ENCODE results near the gene ZNF180. TPM values are rescaled to one million over a fixed set of nuclear protein-coding genes. Genes with fewer than 3 reads are reported as not detected.

ZNF180 gene
- polyA plus RNA-seq, 1 donor from 2014 or later, result 20.4 TPM

DNA sequence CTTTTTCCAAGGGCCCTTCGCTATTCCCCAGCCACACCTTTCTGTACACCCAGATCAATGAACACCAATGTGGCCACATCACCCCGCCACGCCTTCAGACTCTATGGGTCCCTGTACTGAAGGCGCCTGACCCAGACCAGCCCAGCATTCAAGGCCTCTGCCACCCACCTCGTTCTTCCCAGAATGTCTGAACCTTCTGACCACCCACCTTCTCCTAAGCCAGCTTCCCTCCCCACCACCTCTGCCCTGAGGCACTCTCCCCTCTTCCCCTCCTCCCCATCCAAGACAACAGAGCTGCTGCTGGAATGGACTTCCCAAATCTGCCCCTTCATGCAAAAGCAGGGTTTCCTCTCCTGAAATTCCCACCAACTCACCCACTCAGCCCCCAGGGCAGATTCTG, 32.5 kb upstream of the ZNF180 start:
- H3K9ac ChIP-seq (ENCODE audit: low read length), result no peak overlapping the region
- H3K9me3 ChIP-seq (ENCODE audit: low read length), result no peaks in the 10 kb centered on the region
- H3K27ac ChIP-seq (ENCODE audit: low read length), result no peak overlapping the region
- no peaks in the 10 kb centered on the region for H3K36me3 ChIP-seq (ENCODE audit: insufficient read depth, low read length)
- H3K79me2 ChIP-seq (replicated peaks; ENCODE audit: insufficient read depth, low read length), result no peaks in the 10 kb centered on the region
- no peak overlapping the region for H3K4me3 ChIP-seq (ENCODE audit: low read length)
- no peak overlapping the region for H2AFZ ChIP-seq (ENCODE audit: low read depth, low read length)
- no peaks in the 10 kb centered on the region for H4K20me1 ChIP-seq (ENCODE audit: insufficient read depth)
- no peaks in the 10 kb centered on the region for H3K9me2 ChIP-seq (ENCODE audit: insufficient read depth, low read length)
- no peaks in the 10 kb centered on the region for H3K27me3 ChIP-seq (ENCODE audit: insufficient read depth, low read depth, low read length)
- no peak overlapping the region for H3K4me2 ChIP-seq (ENCODE audit: low read length)
- no peaks in the 10 kb centered on the region for H3F3A ChIP-seq (ENCODE audit: insufficient read depth, low read length, poor library complexity, severe bottlenecking)
- TF ChIP-seq RAD21 (conservative IDR thresholded peaks at IDR 0.05) (no peak), SMC3 (conservative IDR thresholded peaks at IDR 0.05; ENCODE audit: poor library complexity) (no peak), MXI1 (conservative IDR thresholded peaks at IDR 0.05; ENCODE audit: poor library complexity, severe bottlenecking) (no peak), EP300 (conservative IDR thresholded peaks at IDR 0.05; ENCODE audit: poor library complexity, severe bottlenecking) (no peak), TAF1 (IDR thresholded peaks at IDR 0.05; ENCODE audit: low read depth) (no peak), POLR2AphosphoS5 (IDR thresholded peaks at IDR 0.05) (no peak), EZH2 (IDR thresholded peaks at IDR 0.05; ENCODE audit: borderline replicate concordance, insufficient read depth, low read length, poor library complexity, severe bottlenecking) (no peak)
- TF ChIP-seq, protein P1, sequence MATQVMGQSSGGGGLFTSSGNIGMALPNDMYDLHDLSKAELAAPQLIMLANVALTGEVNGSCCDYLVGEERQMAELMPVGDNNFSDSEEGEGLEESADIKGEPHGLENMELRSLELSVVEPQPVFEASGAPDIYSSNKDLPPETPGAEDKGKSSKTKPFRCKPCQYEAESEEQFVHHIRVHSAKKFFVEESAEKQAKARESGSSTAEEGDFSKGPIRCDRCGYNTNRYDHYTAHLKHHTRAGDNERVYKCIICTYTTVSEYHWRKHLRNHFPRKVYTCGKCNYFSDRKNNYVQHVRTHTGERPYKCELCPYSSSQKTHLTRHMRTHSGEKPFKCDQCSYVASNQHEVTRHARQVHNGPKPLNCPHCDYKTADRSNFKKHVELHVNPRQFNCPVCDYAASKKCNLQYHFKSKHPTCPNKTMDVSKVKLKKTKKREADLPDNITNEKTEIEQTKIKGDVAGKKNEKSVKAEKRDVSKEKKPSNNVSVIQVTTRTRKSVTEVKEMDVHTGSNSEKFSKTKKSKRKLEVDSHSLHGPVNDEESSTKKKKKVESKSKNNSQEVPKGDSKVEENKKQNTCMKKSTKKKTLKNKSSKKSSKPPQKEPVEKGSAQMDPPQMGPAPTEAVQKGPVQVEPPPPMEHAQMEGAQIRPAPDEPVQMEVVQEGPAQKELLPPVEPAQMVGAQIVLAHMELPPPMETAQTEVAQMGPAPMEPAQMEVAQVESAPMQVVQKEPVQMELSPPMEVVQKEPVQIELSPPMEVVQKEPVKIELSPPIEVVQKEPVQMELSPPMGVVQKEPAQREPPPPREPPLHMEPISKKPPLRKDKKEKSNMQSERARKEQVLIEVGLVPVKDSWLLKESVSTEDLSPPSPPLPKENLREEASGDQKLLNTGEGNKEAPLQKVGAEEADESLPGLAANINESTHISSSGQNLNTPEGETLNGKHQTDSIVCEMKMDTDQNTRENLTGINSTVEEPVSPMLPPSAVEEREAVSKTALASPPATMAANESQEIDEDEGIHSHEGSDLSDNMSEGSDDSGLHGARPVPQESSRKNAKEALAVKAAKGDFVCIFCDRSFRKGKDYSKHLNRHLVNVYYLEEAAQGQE (IDR thresholded peaks at IDR 0.05; ENCODE audit: borderline replicate concordance), result no peak
- TF ChIP-seq, protein P2, sequence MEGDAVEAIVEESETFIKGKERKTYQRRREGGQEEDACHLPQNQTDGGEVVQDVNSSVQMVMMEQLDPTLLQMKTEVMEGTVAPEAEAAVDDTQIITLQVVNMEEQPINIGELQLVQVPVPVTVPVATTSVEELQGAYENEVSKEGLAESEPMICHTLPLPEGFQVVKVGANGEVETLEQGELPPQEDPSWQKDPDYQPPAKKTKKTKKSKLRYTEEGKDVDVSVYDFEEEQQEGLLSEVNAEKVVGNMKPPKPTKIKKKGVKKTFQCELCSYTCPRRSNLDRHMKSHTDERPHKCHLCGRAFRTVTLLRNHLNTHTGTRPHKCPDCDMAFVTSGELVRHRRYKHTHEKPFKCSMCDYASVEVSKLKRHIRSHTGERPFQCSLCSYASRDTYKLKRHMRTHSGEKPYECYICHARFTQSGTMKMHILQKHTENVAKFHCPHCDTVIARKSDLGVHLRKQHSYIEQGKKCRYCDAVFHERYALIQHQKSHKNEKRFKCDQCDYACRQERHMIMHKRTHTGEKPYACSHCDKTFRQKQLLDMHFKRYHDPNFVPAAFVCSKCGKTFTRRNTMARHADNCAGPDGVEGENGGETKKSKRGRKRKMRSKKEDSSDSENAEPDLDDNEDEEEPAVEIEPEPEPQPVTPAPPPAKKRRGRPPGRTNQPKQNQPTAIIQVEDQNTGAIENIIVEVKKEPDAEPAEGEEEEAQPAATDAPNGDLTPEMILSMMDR (IDR thresholded peaks at IDR 0.05; ENCODE audit: poor library complexity, severe bottlenecking), result no peak

DNA sequence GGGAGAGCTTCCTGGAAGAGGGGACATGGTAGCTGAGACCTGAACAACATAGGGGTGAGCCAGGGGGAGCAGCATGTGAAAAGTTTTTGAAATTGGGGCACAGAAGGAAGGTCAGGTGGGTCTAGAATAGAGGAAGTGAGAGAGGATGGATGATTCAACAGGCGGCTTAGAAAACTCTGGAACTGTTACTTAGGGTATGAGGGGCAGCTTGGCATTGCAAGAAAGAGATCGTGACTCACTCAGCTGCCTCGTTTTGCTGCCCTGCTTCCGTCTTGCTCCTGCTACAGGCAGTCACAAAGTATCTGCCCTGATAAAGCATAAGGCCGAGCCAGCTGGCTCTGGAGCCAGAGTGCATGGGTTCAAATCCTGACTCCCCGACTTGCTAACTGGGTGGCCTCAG, 30.5 kb upstream of the ZNF180 start:
- Histone ChIP-seq H3K27me3 (ENCODE audit: insufficient read depth, low read depth, low read length) (no peaks in the 10 kb centered on the region), H4K20me1 (ENCODE audit: insufficient read depth) (no peaks in the 10 kb centered on the region), H3K4me3 (ENCODE audit: low read length) (no peak overlapping the region), H3K4me2 (ENCODE audit: low read length) (no peak overlapping the region), H2AFZ (ENCODE audit: low read depth, low read length) (no peak overlapping the region), H3K27ac (ENCODE audit: low read length) (no peak overlapping the region), H3F3A (ENCODE audit: insufficient read depth, low read length, poor library complexity, severe bottlenecking) (no peaks in the 10 kb centered on the region), H3K9me2 (ENCODE audit: insufficient read depth, low read length) (no peaks in the 10 kb centered on the region), H3K36me3 (ENCODE audit: insufficient read depth, low read length) (no peaks in the 10 kb centered on the region), H3K9me3 (ENCODE audit: low read length) (no peaks in the 10 kb centered on the region), H3K79me2 (replicated peaks; ENCODE audit: insufficient read depth, low read length) (no peaks in the 10 kb centered on the region), H3K9ac (ENCODE audit: low read length) (no peak overlapping the region)
- TF ChIP-seq RAD21 (conservative IDR thresholded peaks at IDR 0.05) (no peak), POLR2AphosphoS5 (IDR thresholded peaks at IDR 0.05) (no peak), EP300 (conservative IDR thresholded peaks at IDR 0.05; ENCODE audit: poor library complexity, severe bottlenecking) (no peak), EZH2 (IDR thresholded peaks at IDR 0.05; ENCODE audit: borderline replicate concordance, insufficient read depth, low read length, poor library complexity, severe bottlenecking) (no peak), SMC3 (conservative IDR thresholded peaks at IDR 0.05; ENCODE audit: poor library complexity) (no peak), TAF1 (IDR thresholded peaks at IDR 0.05; ENCODE audit: low read depth) (no peak), MXI1 (conservative IDR thresholded peaks at IDR 0.05; ENCODE audit: poor library complexity, severe bottlenecking) (no peak)
- TF ChIP-seq, protein P2 (IDR thresholded peaks at IDR 0.05; ENCODE audit: poor library complexity, severe bottlenecking), result no peak
- TF ChIP-seq, protein P1 (IDR thresholded peaks at IDR 0.05; ENCODE audit: borderline replicate concordance), result no peak

All from neural cell (in vitro differentiated cells).